Neural progenitor cell (in vitro differentiated cells): ENCODE results near the gene CLDN9. TPM values are rescaled to one million over a fixed set of nuclear protein-coding genes. Genes with fewer than 3 reads are reported as not detected.

Experiments used
- DNase-seq: peaks from one replicate; pipeline ENCODE4 v3.0.0-alpha.2; 2016; ENCODE audit warnings: low spot score
- H2AFZ ChIP-seq: fragments of 200-600 bp; sonication (generic); replicated peaks from 2 replicates; pipeline ENCODE4 v1.6.1; 2016; ENCODE audit warnings: antibody characterized with exemption
- H3F3A ChIP-seq: fragments of 200-600 bp; sonication (generic); 2 replicates; pipeline ENCODE4 v1.6.1; 2016; ENCODE audit warnings: antibody characterized with exemption, low read depth
- H3K27ac ChIP-seq: fragments of 200-600 bp; sonication (generic); 2 replicates; pipeline ENCODE4 v1.5.1; 2016; ENCODE audit warnings: mild to moderate bottlenecking
- H3K27me3 ChIP-seq: fragments of 200-600 bp; sonication (generic); 2 replicates; pipeline ENCODE4 v1.6.1; 2016; ENCODE audit warnings: mild to moderate bottlenecking, moderate library complexity
- H3K36me3 ChIP-seq: fragments of 200-600 bp; sonication (generic); 2 replicates; pipeline ENCODE4 v1.5.1; 2016
- H3K4me1 ChIP-seq: fragments of 200-600 bp; sonication (generic); 2 replicates; pipeline ENCODE4 v1.6.1; 2016; ENCODE audit warnings: mixed run types
- H3K4me2 ChIP-seq: fragments of 200-600 bp; sonication (generic); 2 replicates; pipeline ENCODE4 v1.6.1; 2016
- H3K4me3 ChIP-seq: fragments of 200-600 bp; sonication (generic); 2 replicates; pipeline ENCODE4 v1.5.1; 2016
- H3K79me2 ChIP-seq: fragments of 200-600 bp; sonication (generic); 2 replicates; pipeline ENCODE4 v1.6.1; 2016; ENCODE audit warnings: low read depth
- H3K9ac ChIP-seq: fragments of 200-600 bp; sonication (generic); 2 replicates; pipeline ENCODE4 v1.6.1; 2016
- H3K9me3 ChIP-seq: fragments of 200-600 bp; sonication (generic); 2 replicates; pipeline ENCODE4 v1.5.1; 2016; ENCODE audit warnings: low read depth
- H4K20me1 ChIP-seq: fragments of 200-600 bp; sonication (generic); 2 replicates; pipeline ENCODE4 v1.6.1; 2016; ENCODE audit warnings: low read depth
- H3K27ac Mint-ChIP-seq: 3 replicates; pipeline ENCODE4 v1.8.0; 2021; ENCODE audit warnings: mixed read lengths
- H3K27me3 Mint-ChIP-seq: 2 replicates; pipeline ENCODE4 v1.8.0; 2022; ENCODE audit warnings: low read depth, mild to moderate bottlenecking, inconsistent platforms, moderate library complexity, mixed read lengths; ENCODE audit not compliant: insufficient read depth
- H3K36me3 Mint-ChIP-seq: 3 replicates; pipeline ENCODE4 v1.8.0; 2021; ENCODE audit warnings: mixed read lengths
- H3K4me1 Mint-ChIP-seq: 3 replicates; pipeline ENCODE4 v1.8.0; 2021; ENCODE audit warnings: mixed read lengths
- H3K4me3 Mint-ChIP-seq: 3 replicates; pipeline ENCODE4 v1.8.0; 2021; ENCODE audit warnings: mild to moderate bottlenecking, moderate library complexity, mixed read lengths
- H3K9me3 Mint-ChIP-seq: 3 replicates; pipeline ENCODE4 v1.8.0; 2020; ENCODE audit warnings: mixed read lengths
- CTCF ChIP-seq: fragments of 200-600 bp; sonication (generic); IDR thresholded peaks from 2 replicates; pipeline ENCODE4 v1.5.1; 2017; ENCODE audit warnings: antibody characterized with exemption, mild to moderate bottlenecking
- EZH2 ChIP-seq: fragments of 200-600 bp; sonication (generic); IDR thresholded peaks from 2 replicates; pipeline ENCODE4 v1.6.1; 2017; ENCODE audit warnings: antibody characterized with exemption, mild to moderate bottlenecking, moderate library complexity
- EZH2phosphoT487 ChIP-seq: fragments of 200-600 bp; sonication (generic); IDR thresholded peaks from 2 replicates; pipeline ENCODE4 v1.6.1; 2017; ENCODE audit warnings: antibody characterized with exemption
- total RNA-seq: library from RNA; depleted of rRNA; stranded (reverse); fragments of >200 nt; gene quantifications from 2 replicates; pipeline ENCODE4 v1.2.3, GENCODE V29; 2015; ENCODE audit warnings: low replicate concordance

Gene CLDN9
- total RNA-seq, 1 donor from 2014 or later, result not detected

GRCh38 chr16:2999929-3000328 is 12.8 kb upstream of the CLDN9 start:
- Mint-ChIP-seq H3K9me3 (peaks cover 2% of the 10 kb centered on the region), H3K27me3 (peaks cover 8% of the 10 kb centered on the region), H3K27ac (no peak overlapping the region), H3K4me3 (peak overlapping the region; percentile 13), H3K4me1 (peaks cover 2% of the 10 kb centered on the region), H3K36me3 (no peaks in the 10 kb centered on the region)
- Histone ChIP-seq H3K9me3 (no peaks in the 10 kb centered on the region), H3K36me3 (no peaks in the 10 kb centered on the region), H3K79me2 (no peaks in the 10 kb centered on the region), H2AFZ (no peak overlapping the region), H3K4me2 (no peak overlapping the region), H3K27me3 (peaks cover 4% of the 10 kb centered on the region), H3K27ac (no peak overlapping the region), H4K20me1 (peaks cover 3% of the 10 kb centered on the region), H3K9ac (no peak overlapping the region), H3F3A (peaks cover 3% of the 10 kb centered on the region), H3K4me1 (no peaks in the 10 kb centered on the region), H3K4me3 (no peak overlapping the region)
- no peak for DNase-seq
- TF ChIP-seq EZH2, result no peak
- TF ChIP-seq EZH2phosphoT487, result no peak
- TF ChIP-seq CTCF, result no peak

- Histone ChIP-seq H3K4me3 (no peak overlapping the region), H3K27me3 (peaks cover 10% of the 10 kb centered on the region), H3K79me2 (no peaks in the 10 kb centered on the region), H2AFZ (no peak overlapping the region), H3K9ac (no peak overlapping the region), H3K27ac (no peak overlapping the region), H3K4me2 (no peak overlapping the region), H3K9me3 (no peaks in the 10 kb centered on the region), H3F3A (peaks cover 9% of the 10 kb centered on the region), H4K20me1 (peaks cover 8% of the 10 kb centered on the region), H3K36me3 (no peaks in the 10 kb centered on the region), H3K4me1 (no peaks in the 10 kb centered on the region)
- DNase-seq, result no peak
- H3K4me3 Mint-ChIP-seq, result no peak overlapping the region
- peaks cover 11% of the 10 kb centered on the region for H3K27me3 Mint-ChIP-seq
- TF ChIP-seq EZH2, result no peak
- TF ChIP-seq EZH2phosphoT487, result no peak
- TF ChIP-seq CTCF, result no peak
- H3K27ac Mint-ChIP-seq, result no peak overlapping the region
- H3K9me3 Mint-ChIP-seq, result peaks cover 2% of the 10 kb centered on the region
- no peaks in the 10 kb centered on the region for H3K36me3 Mint-ChIP-seq
- peaks cover 4% of the 10 kb centered on the region for H3K4me1 Mint-ChIP-seq
Observed at GRCh38 chr16:3000540-3000939, 12.2 kb upstream of the CLDN9 start.

GRCh38 chr16:3001316-3001715 is 11.4 kb upstream of the CLDN9 start:
- no peaks in the 10 kb centered on the region for H3K36me3 ChIP-seq
- Mint-ChIP-seq H3K27me3 (peaks cover 18% of the 10 kb centered on the region), H3K36me3 (no peaks in the 10 kb centered on the region), H3K9me3 (peaks cover 2% of the 10 kb centered on the region), H3K4me1 (peaks cover 4% of the 10 kb centered on the region), H3K27ac (no peak overlapping the region), H3K4me3 (no peak overlapping the region)
- H3K4me3 ChIP-seq, result no peak overlapping the region
- H3K79me2 ChIP-seq, result no peaks in the 10 kb centered on the region
- H3K4me2 ChIP-seq, result no peak overlapping the region
- no peaks in the 10 kb centered on the region for H3K9me3 ChIP-seq
- peaks cover 11% of the 10 kb centered on the region for H4K20me1 ChIP-seq
- TF ChIP-seq EZH2 (no peak), CTCF (no peak), EZH2phosphoT487 (no peak)
- H3K4me1 ChIP-seq, result no peaks in the 10 kb centered on the region
- no peak overlapping the region for H3K27ac ChIP-seq
- H3K27me3 ChIP-seq, result peaks cover 18% of the 10 kb centered on the region
- H2AFZ ChIP-seq, result no peak overlapping the region
- H3F3A ChIP-seq, result peaks cover 15% of the 10 kb centered on the region
- peak; percentile 54 for DNase-seq
- H3K9ac ChIP-seq, result no peak overlapping the region
